Thoracic aorta (tissue), 2 donors: ENCODE measurements around the gene LRMDA. TPM values are rescaled to one million over a fixed set of nuclear protein-coding genes. Genes with fewer than 3 reads are reported as not detected.

Source experiments
- ATAC-seq: fragments of 150-250 bp; one replicate; pipeline ENCODE4 v1.8.0; 2017; ENCODE audit warnings: low read depth; ENCODE audit not compliant: insufficient number of reproducible peaks, low FRiP score
- DNase-seq: peaks from one replicate; pipeline ENCODE4 v3.0.0-alpha.2; 2020; ENCODE audit warnings: low spot score
- H3K27ac ChIP-seq, 2 donors: fragments of 200-600 bp; sonication (generic); 1 replicate in 1 of 2; 2 replicates in 1 of 2; pipeline ENCODE4 v1.5.1; 2016; ENCODE audit warnings: mild to moderate bottlenecking in 2 of 2, moderate library complexity in 2 of 2
- H3K27me3 ChIP-seq: fragments of 200-600 bp; sonication (generic); replicated peaks from 2 replicates; pipeline ENCODE4 v1.6.0; 2016; ENCODE audit warnings: mild to moderate bottlenecking; ENCODE audit not compliant: insufficient read depth
- H3K36me3 ChIP-seq: fragments of 200-600 bp; sonication (generic); one replicate; pipeline ENCODE4 v1.5.1; 2016
- H3K4me1 ChIP-seq, 2 donors: fragments of 200-600 bp; sonication (generic); 1 replicate in 1 of 2; 2 replicates in 1 of 2; pipeline versions ENCODE4 v1.5.1 to v1.6.0; 2016; ENCODE audit warnings: low read depth in 2 of 2, mild to moderate bottlenecking in 1 of 2; ENCODE audit not compliant: control insufficient read depth in 1 of 2
- H3K4me3 ChIP-seq: fragments of 200-600 bp; sonication (generic); 2 replicates; pipeline ENCODE4 v1.5.1; 2016; ENCODE audit warnings: mild to moderate bottlenecking
- H3K9me3 ChIP-seq: fragments of 200-600 bp; sonication (generic); 2 replicates; pipeline ENCODE4 v1.5.1; 2016
- CTCF ChIP-seq: fragments of 200-600 bp; sonication (generic); IDR thresholded peaks from one replicate; pipeline ENCODE4 v1.5.1; 2019; ENCODE audit warnings: antibody characterized with exemption
- total RNA-seq, 2 donors: library from RNA; depleted of rRNA; stranded (reverse); fragments of >200 nt; gene quantifications; one replicate each; pipeline versions ENCODE4 v1.1.0 to v1.2.3, GENCODE V29; 2016

The LRMDA gene
- total RNA-seq, 2 donors from 2014 or later, result 8.3 to 36.6 TPM

- no peaks in the 10 kb centered on the region for H3K27me3 ChIP-seq
- H3K4me3 ChIP-seq, result no peak overlapping the region
- no peaks in the 10 kb centered on the region for H3K36me3 ChIP-seq
- TF ChIP-seq CTCF, result no peak
- ATAC-seq (no peak), DNase-seq (no peak)
- H3K27ac ChIP-seq, result no peak overlapping the region
- H3K9me3 ChIP-seq, result no peaks in the 10 kb centered on the region
- H3K4me1 ChIP-seq, result peaks cover 27 to 72% of the 10 kb centered on the region in 2 donors
These were observed 343.5 kb downstream of the LRMDA start for GRCh38 chr10:75774783-75775490.

GRCh38 chr10:75776738-75777504 is 345.5 kb downstream of the LRMDA start:
- no peak for TF ChIP-seq CTCF
- Histone ChIP-seq H3K27ac (peak overlapping the region in 1 of 2 donors; percentile 18), H3K4me3 (peak overlapping the region; percentile 4), H3K27me3 (no peaks in the 10 kb centered on the region), H3K4me1 (peaks cover 23 to 81% of the 10 kb centered on the region in 2 donors), H3K9me3 (no peaks in the 10 kb centered on the region), H3K36me3 (no peaks in the 10 kb centered on the region)
- DNase-seq (no peak), ATAC-seq (no peak)

- peak overlapping the region; percentile 32 to 53 for H3K27ac ChIP-seq
- DNase-seq, result no peak
- H3K27me3 ChIP-seq, result no peaks in the 10 kb centered on the region
- peaks cover 27 to 88% of the 10 kb centered on the region in 2 donors for H3K4me1 ChIP-seq
- no peak for TF ChIP-seq CTCF
- no peak overlapping the region for H3K4me3 ChIP-seq
- H3K36me3 ChIP-seq, result no peaks in the 10 kb centered on the region
- no peaks in the 10 kb centered on the region for H3K9me3 ChIP-seq
- no peak for ATAC-seq
These were observed 347.2 kb downstream of the LRMDA start for GRCh38 chr10:75778665-75779064.

GRCh38 chr10:75779276-75779675 is 347.9 kb downstream of the LRMDA start:
- DNase-seq (no peak), ATAC-seq (peak; percentile 66)
- H3K27ac ChIP-seq, result peak overlapping the region; percentile 32 to 53

More at GRCh38 chr10:75779276-75779675, 347.9 kb downstream of the LRMDA start:
- H3K4me1 ChIP-seq, result peaks cover 27 to 83% of the 10 kb centered on the region in 2 donors
- no peak for TF ChIP-seq CTCF
- H3K27me3 ChIP-seq, result no peaks in the 10 kb centered on the region
- H3K9me3 ChIP-seq, result no peaks in the 10 kb centered on the region
- no peaks in the 10 kb centered on the region for H3K36me3 ChIP-seq
- H3K4me3 ChIP-seq, result no peak overlapping the region
